ENCODE measurements around the gene C17orf75. TPM values are rescaled to one million over a fixed set of nuclear protein-coding genes. Genes with fewer than 3 reads are reported as not detected.

C17orf75 gene
- total and polyA plus RNA-seq, 2 of the 8 experiments (the other 6 are each of a cell fraction or from before 2014, with no cell fraction given): 15.8 to 42.6 TPM

- Histone ChIP-seq H3K9ac (replicated peaks in 1 of 4; ENCODE audit: extremely low read depth in 1 of 4, low read depth in 3 of 4, low read length in 3 of 4) (no peak overlapping the region), H2BK20ac (ENCODE audit: low read length) (no peak overlapping the region), H3K56ac (replicated peaks; ENCODE audit: insufficient read length, low read depth, low read length) (no peak overlapping the region), H3K4me3 (ENCODE audit: extremely low read depth in 1 of 4, insufficient read depth in 2 of 4, low read depth in 3 of 4, low read length in 4 of 4) (no peak overlapping the region), H2BK12ac (ENCODE audit: low read depth, low read length) (no peak overlapping the region), H3K36me3 (ENCODE audit: control insufficient read depth in 2 of 4, insufficient read depth in 4 of 4, low read length in 3 of 4) (peaks cover 0 to 15% (median 2%) of the 10 kb centered on the region in 4 experiments; a peak in 2 of 8 replicates), H2BK5ac (ENCODE audit: low read depth, low read length) (no peak overlapping the region), H3K14ac (ENCODE audit: insufficient read length) (no peak overlapping the region), H2AK5ac (ENCODE audit: low read depth, low read length) (no peak overlapping the region), H3K9me3 (ENCODE audit: insufficient read depth in 2 of 2, low read depth in 1 of 2, low read length in 1 of 2) (no peaks in the 10 kb centered on the region), H3K18ac (ENCODE audit: extremely low read depth, low read length) (no peak overlapping the region), H3K27me3 (replicated peaks in 1 of 4; ENCODE audit: control insufficient read depth in 3 of 4, extremely low read depth in 1 of 4, insufficient read depth in 3 of 4, low read length in 3 of 4) (no peaks in the 10 kb centered on the region), H3K4me1 (replicated peaks in 1 of 4; ENCODE audit: control insufficient read depth in 3 of 4, insufficient read depth in 4 of 4, low read length in 3 of 4) (peaks cover 0 to 13% (median 9%) of the 10 kb centered on the region in 4 experiments; a peak in 6 of 7 replicates), H2BK15ac (ENCODE audit: low read length) (no peak overlapping the region), H2BK120ac (replicated peaks; ENCODE audit: low read depth, low read length) (no peak overlapping the region), H4K8ac (ENCODE audit: extremely low read depth, insufficient read depth, low read length) (no peak overlapping the region), H3K79me2 (ENCODE audit: control insufficient read depth in 1 of 2, insufficient read depth in 2 of 2, low read length in 2 of 2) (no peaks in the 10 kb centered on the region), H3K4ac (replicated peaks; ENCODE audit: insufficient read length, low read depth, low read length) (no peak overlapping the region), H2AFZ (ENCODE audit: low read length) (no peak overlapping the region), H3K79me1 (ENCODE audit: low read depth, low read length) (no peaks in the 10 kb centered on the region), H3K4me2 (ENCODE audit: insufficient read depth in 1 of 2, low read depth in 2 of 2, low read length in 2 of 2) (no peak overlapping the region), H4K91ac (replicated peaks; ENCODE audit: insufficient read length, low read length) (no peak overlapping the region), H4K5ac (ENCODE audit: insufficient read length, low read depth, low read length) (no peak overlapping the region), H3K23ac (ENCODE audit: insufficient read length) (no peak overlapping the region), H3K23me2 (ENCODE audit: low read depth, low read length) (no peaks in the 10 kb centered on the region), H3K27ac (ENCODE audit: low read depth, low read length) (no peak overlapping the region), H4K20me1 (replicated peaks in 1 of 2; ENCODE audit: control insufficient read depth in 1 of 2, insufficient read depth in 2 of 2, low read length in 2 of 2) (no peaks in the 10 kb centered on the region)
- FAIRE-seq: no peak
- ChIA-PET POLR2A (ENCODE audit: partially characterized antibody) (interaction anchor here (1.0 to 1.9 kb wide), 3 partner anchors 12 to 23 kb away, joined by 3 to 4 read pairs (median 3); partner anchors contain the start of genes C17orf75 and ZNF207), CTCF (ENCODE audit: partially characterized antibody) (interaction anchor here (2.1 to 3.1 kb wide), 2 partner anchors 9 to 13 kb away, joined by 16 to 32 read pairs; partner anchors contain the start of gene C17orf75)
- DNase-seq (ENCODE audit: low read depth in 1 of 2, low spot score in 2 of 2): no peak
- 87% methylated on average over 1 of the region's 1 CpG; no CpG with 5 or more reads in 1 of the 2 experiments for WGBS, 2 experiments (ENCODE audit: extremely low coverage in 1 of 2, insufficient coverage in 1 of 2, insufficient read length in 1 of 2, insufficient replicate concordance in 2 of 2, low coverage in 1 of 2, low lambda C conversion rate in 2 of 2, missing lambda C conversion rate in 1 of 2)
- no peak for TF ChIP-seq MAFK (IDR thresholded peaks at IDR 0.05; ENCODE audit: low read depth, low read length)
- TF ChIP-seq CTBP2 (IDR thresholded peaks at IDR 0.05; ENCODE audit: borderline replicate concordance, insufficient read depth, insufficient read length, low read length): no peak
- TF ChIP-seq EZH2 (IDR thresholded peaks at IDR 0.05; ENCODE audit: low read depth, low read length, severe bottlenecking): no peak
- no peak for TF ChIP-seq ASH2L (IDR thresholded peaks at IDR 0.05; ENCODE audit: low read length)
- TF ChIP-seq JUN (IDR thresholded peaks at IDR 0.05; ENCODE audit: low read depth, low read length): no peak
- TF ChIP-seq NRF1 (IDR thresholded peaks at IDR 0.05; ENCODE audit: low read depth, low read length): no peak
- TF ChIP-seq SRF (IDR thresholded peaks at IDR 0.05; ENCODE audit: low read depth, low read length): no peak
- no peak for TF ChIP-seq ZNF274 (IDR thresholded peaks at IDR 0.05; ENCODE audit: borderline replicate concordance, extremely low read depth, low read length)
- TF ChIP-seq CHD2 (IDR thresholded peaks at IDR 0.05; ENCODE audit: low read length): no peak
- no peak for TF ChIP-seq TBP (IDR thresholded peaks at IDR 0.05; ENCODE audit: low read depth, low read length)
- no peak for TF ChIP-seq GTF2F1 (IDR thresholded peaks at IDR 0.05; ENCODE audit: borderline replicate concordance, low read depth, low read length)
- no peak for TF ChIP-seq GABPA (IDR thresholded peaks at IDR 0.05; ENCODE audit: borderline replicate concordance, insufficient read depth, low read length)
- no peak for TF ChIP-seq RXRA (IDR thresholded peaks at IDR 0.05; ENCODE audit: insufficient read depth, low read depth, low read length)
- no peak for TF ChIP-seq POLR2AphosphoS5 (IDR thresholded peaks at IDR 0.05; ENCODE audit: low read depth, low read length)
- TF ChIP-seq CHD1 (IDR thresholded peaks at IDR 0.05; ENCODE audit: low read depth, low read length): no peak
These were observed 14.1 kb downstream of the C17orf75 start for GRCh38 chr17:32327911-32328310.
